WTC11 (cell line): ENCODE results near the gene GAGE12G. TPM values are rescaled to one million over a fixed set of nuclear protein-coding genes. Genes with fewer than 3 reads are reported as not detected.
"Not testable (repeated sequence)": the region's sequence is repeated elsewhere in the genome, so short reads cannot be mapped to it uniquely, and the experiment has no call there.

ENCODE experiments used
- ATAC-seq: fragments of 200-7000 bp; cut with Tn5 transposase; 2 replicates; pipeline ENCODE4 v1.10.0; 2021; ENCODE audit warnings: mild to moderate bottlenecking, moderate library complexity
- Bru-seq: library from RNA; stranded (reverse); fragments of 400-500 nt; gene quantifications from one replicate; lab custom pipeline; 2021; lab: Mats Ljungman, UMichigan
- CTCF ChIA-PET: fragments of 300-600 bp; sonication (Branson Sonifier 250); formaldehyde crosslinking; loops from one replicate; lab custom pipeline; 2021; ENCODE audit warnings: antibody characterized with exemption; lab: Charles Lee
- POLR2A ChIA-PET: fragments of 350-600 bp; sonication (Branson Sonifier 250); formaldehyde crosslinking; loops from one replicate; lab custom pipeline; 2021; ENCODE audit warnings: antibody characterized with exemption; lab: Charles Lee
- DNase-seq: peaks from one replicate; pipeline ENCODE4 v3.0.0; 2021; ENCODE audit warnings: low spot score
- H3K27ac Mint-ChIP-seq: 2 replicates; pipeline ENCODE4 v1.8.0; 2021; ENCODE audit warnings: mixed read lengths
- H3K27me3 Mint-ChIP-seq: 2 replicates; pipeline ENCODE4 v1.8.0; 2021; ENCODE audit warnings: low read depth, mild to moderate bottlenecking, moderate library complexity, mixed read lengths
- H3K36me3 Mint-ChIP-seq: 2 replicates; pipeline ENCODE4 v1.8.0; 2021; ENCODE audit warnings: mixed read lengths
- H3K4me1 Mint-ChIP-seq: 2 replicates; pipeline ENCODE4 v1.8.0; 2022; ENCODE audit warnings: mixed read lengths
- H3K4me3 Mint-ChIP-seq: 2 replicates; pipeline ENCODE4 v1.8.0; 2021; ENCODE audit warnings: mild to moderate bottlenecking, moderate library complexity, mixed read lengths
- H3K9me3 Mint-ChIP-seq: 2 replicates; pipeline ENCODE4 v1.8.0; 2021; ENCODE audit warnings: mixed read lengths
- long read RNA-seq, 3 experiments: library from RNA in 1 of 3; library from capped mRNA in 1 of 3; library from polyadenylated mRNA in 1 of 3; unstranded in 2 of 3; stranded (forward) in 1 of 3; transcript quantifications; one replicate each; pipeline ENCODE4 v2.0.0, GENCODE V29; 2021
- total RNA-seq: library from RNA; stranded (reverse); gene quantifications from 3 replicates; pipeline ENCODE4 v1.2.3, GENCODE V29; 2021

Gene GAGE12G
- total RNA-seq, result not detected in 3 replicates
- not detected for Bru-seq, nascent RNA
- long read RNA-seq, experiment 1, result 0 reads
- long read RNA-seq, experiment 2, result 0 reads
- long read RNA-seq, experiment 3, result 0 reads

- H3K27me3 Mint-ChIP-seq, H3K36me3 Mint-ChIP-seq, H3K4me1 Mint-ChIP-seq, POLR2A ChIA-PET, H3K9me3 Mint-ChIP-seq, H3K4me3 Mint-ChIP-seq, ATAC-seq, CTCF ChIA-PET, DNase-seq, H3K27ac Mint-ChIP-seq: not testable (repeated sequence)
Observed at GRCh38 chrX:49570100-49570499, at the start of gene GAGE12G. Gene GAGE12G (plus strand): TSS chrX:49570400. CDS start chrX:49571555, 1,155 bp downstream.

GRCh38 chrX:49531877-49532276, 38.3 kb upstream of the GAGE12G start, which contains the start of gene GAGE12C:
Gene GAGE12C (plus strand): TSS chrX:49532177. CDS start chrX:49533332, 1,155 bp downstream.
- H3K4me1 Mint-ChIP-seq, POLR2A ChIA-PET, DNase-seq, H3K27me3 Mint-ChIP-seq, H3K36me3 Mint-ChIP-seq, H3K4me3 Mint-ChIP-seq, H3K27ac Mint-ChIP-seq, H3K9me3 Mint-ChIP-seq, CTCF ChIA-PET, ATAC-seq: not testable (repeated sequence)

DNA sequence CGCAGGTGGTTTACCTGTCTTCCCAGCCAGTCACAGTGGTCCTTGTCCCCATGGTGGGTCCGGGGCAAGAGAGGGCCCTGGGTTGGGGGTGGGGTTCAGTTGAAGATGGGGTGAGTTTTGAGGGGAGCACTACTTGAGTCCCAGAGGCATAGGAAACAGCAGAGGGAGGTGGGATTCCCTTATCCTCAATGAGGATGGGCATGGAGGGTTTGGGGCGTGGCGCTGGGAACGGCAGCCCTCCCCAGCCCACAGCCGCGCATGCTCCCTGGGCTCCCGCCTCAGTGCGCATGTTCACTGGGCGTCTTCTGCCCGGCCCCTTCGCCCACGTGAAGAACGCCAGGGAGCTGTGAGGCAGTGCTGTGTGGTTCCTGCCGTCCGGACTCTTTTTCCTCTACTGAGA, 28.8 kb upstream of the GAGE12G start, which contains the start of gene GAGE12D:
GAGE12D (plus strand) TSS at position 301 of the 400 bp plus-strand sequence. CDS start 1,155 bp downstream, outside the sequence.
- ATAC-seq, H3K27me3 Mint-ChIP-seq, H3K4me3 Mint-ChIP-seq, POLR2A ChIA-PET, H3K27ac Mint-ChIP-seq, H3K4me1 Mint-ChIP-seq, DNase-seq, CTCF ChIA-PET, H3K9me3 Mint-ChIP-seq, H3K36me3 Mint-ChIP-seq: not testable (repeated sequence)

DNA sequence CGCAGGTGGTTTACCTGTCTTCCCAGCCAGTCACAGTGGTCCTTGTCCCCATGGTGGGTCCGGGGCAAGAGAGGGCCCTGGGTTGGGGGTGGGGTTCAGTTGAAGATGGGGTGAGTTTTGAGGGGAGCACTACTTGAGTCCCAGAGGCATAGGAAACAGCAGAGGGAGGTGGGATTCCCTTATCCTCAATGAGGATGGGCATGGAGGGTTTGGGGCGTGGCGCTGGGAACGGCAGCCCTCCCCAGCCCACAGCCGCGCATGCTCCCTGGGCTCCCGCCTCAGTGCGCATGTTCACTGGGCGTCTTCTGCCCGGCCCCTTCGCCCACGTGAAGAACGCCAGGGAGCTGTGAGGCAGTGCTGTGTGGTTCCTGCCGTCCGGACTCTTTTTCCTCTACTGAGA, 19.2 kb upstream of the GAGE12G start, which contains the start of gene GAGE12E:
GAGE12E (plus strand) TSS at position 301 of the 400 bp plus-strand sequence. CDS start 1,155 bp downstream, outside the sequence.
- CTCF ChIA-PET, DNase-seq, POLR2A ChIA-PET, ATAC-seq, H3K9me3 Mint-ChIP-seq, H3K27ac Mint-ChIP-seq, H3K4me3 Mint-ChIP-seq, H3K4me1 Mint-ChIP-seq, H3K36me3 Mint-ChIP-seq, H3K27me3 Mint-ChIP-seq: not testable (repeated sequence)

DNA sequence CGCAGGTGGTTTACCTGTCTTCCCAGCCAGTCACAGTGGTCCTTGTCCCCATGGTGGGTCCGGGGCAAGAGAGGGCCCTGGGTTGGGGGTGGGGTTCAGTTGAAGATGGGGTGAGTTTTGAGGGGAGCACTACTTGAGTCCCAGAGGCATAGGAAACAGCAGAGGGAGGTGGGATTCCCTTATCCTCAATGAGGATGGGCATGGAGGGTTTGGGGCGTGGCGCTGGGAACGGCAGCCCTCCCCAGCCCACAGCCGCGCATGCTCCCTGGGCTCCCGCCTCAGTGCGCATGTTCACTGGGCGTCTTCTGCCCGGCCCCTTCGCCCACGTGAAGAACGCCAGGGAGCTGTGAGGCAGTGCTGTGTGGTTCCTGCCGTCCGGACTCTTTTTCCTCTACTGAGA, 9.7 kb upstream of the GAGE12G start, which contains the start of gene GAGE12F:
GAGE12F (plus strand) TSS at position 301 of the 400 bp plus-strand sequence. CDS start 1,155 bp downstream, outside the sequence.
- H3K4me1 Mint-ChIP-seq, POLR2A ChIA-PET, ATAC-seq, DNase-seq, CTCF ChIA-PET, H3K27ac Mint-ChIP-seq, H3K9me3 Mint-ChIP-seq, H3K36me3 Mint-ChIP-seq, H3K27me3 Mint-ChIP-seq, H3K4me3 Mint-ChIP-seq: not testable (repeated sequence)

DNA sequence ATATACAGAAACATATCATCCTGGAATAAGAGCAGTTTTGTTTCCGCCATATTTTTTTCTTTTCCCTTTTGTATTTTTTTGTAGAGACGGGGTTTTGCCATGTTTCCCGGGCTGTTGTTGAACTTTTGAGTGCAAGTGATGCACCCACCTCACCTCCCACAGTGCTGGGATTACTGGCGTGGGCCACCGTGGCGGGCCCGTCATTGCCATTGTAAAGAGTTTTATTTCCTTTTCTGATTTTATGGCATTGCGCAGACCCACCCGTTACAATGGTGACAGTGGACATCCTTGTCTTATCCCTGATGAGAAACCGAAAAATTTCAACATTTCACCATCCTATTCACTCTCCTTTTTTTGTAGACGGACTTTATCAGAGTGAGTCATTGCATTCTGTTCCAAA, 1.5 kb upstream of the GAGE12G start:
- H3K27ac Mint-ChIP-seq, H3K36me3 Mint-ChIP-seq, ATAC-seq, H3K4me3 Mint-ChIP-seq, H3K27me3 Mint-ChIP-seq, CTCF ChIA-PET, H3K4me1 Mint-ChIP-seq, POLR2A ChIA-PET, H3K9me3 Mint-ChIP-seq, DNase-seq: not testable (repeated sequence)

DNA sequence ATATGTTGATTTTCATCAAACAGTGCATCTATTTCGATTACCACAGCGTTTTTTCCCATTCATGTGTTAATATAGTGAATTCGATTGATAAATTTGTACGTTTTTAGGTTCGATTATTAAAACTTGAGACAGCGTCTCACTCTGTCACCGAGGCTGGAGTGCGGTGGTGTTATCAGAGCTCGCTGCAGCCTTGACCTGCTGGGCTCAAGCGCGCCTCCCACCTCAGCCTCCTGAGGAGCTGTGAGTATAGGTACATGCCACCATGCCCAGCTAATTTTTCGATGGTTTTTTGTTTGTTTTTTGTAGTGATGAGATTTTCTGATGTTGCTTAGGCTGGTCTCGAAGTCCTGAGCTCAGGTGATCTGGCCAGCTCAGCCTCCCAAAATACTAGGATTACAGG, 1.0 kb upstream of the GAGE12G start:
- POLR2A ChIA-PET, H3K9me3 Mint-ChIP-seq, CTCF ChIA-PET, H3K27ac Mint-ChIP-seq, DNase-seq, H3K27me3 Mint-ChIP-seq, ATAC-seq, H3K36me3 Mint-ChIP-seq, H3K4me3 Mint-ChIP-seq, H3K4me1 Mint-ChIP-seq: not testable (repeated sequence)

GRCh38 chrX:49579649-49580048, 9.4 kb downstream of the GAGE12G start, which contains the start of gene GAGE12H:
Gene GAGE12H (plus strand): TSS chrX:49579949. CDS start chrX:49581104, 1,155 bp downstream.
- H3K27me3 Mint-ChIP-seq, H3K4me3 Mint-ChIP-seq, H3K4me1 Mint-ChIP-seq, H3K27ac Mint-ChIP-seq, H3K9me3 Mint-ChIP-seq, ATAC-seq, H3K36me3 Mint-ChIP-seq, DNase-seq, POLR2A ChIA-PET, CTCF ChIA-PET: not testable (repeated sequence)

DNA sequence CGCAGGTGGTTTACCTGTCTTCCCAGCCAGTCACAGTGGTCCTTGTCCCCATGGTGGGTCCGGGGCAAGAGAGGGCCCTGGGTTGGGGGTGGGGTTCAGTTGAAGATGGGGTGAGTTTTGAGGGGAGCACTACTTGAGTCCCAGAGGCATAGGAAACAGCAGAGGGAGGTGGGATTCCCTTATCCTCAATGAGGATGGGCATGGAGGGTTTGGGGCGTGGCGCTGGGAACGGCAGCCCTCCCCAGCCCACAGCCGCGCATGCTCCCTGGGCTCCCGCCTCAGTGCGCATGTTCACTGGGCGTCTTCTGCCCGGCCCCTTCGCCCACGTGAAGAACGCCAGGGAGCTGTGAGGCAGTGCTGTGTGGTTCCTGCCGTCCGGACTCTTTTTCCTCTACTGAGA, 19.0 kb downstream of the GAGE12G start, which contains the start of gene GAGE2A:
GAGE2A (plus strand) TSS at position 301 of the 400 bp plus-strand sequence. CDS start 1,155 bp downstream, outside the sequence.
- CTCF ChIA-PET, H3K9me3 Mint-ChIP-seq, POLR2A ChIA-PET, H3K36me3 Mint-ChIP-seq, ATAC-seq, H3K27me3 Mint-ChIP-seq, H3K4me1 Mint-ChIP-seq, H3K27ac Mint-ChIP-seq, H3K4me3 Mint-ChIP-seq, DNase-seq: not testable (repeated sequence)

GRCh38 chrX:49589769-49590478, 19.7 kb downstream of the GAGE12G start:
- H3K27me3 Mint-ChIP-seq, H3K9me3 Mint-ChIP-seq, H3K36me3 Mint-ChIP-seq, H3K27ac Mint-ChIP-seq, POLR2A ChIA-PET, CTCF ChIA-PET, H3K4me3 Mint-ChIP-seq, H3K4me1 Mint-ChIP-seq, ATAC-seq: not testable (repeated sequence)
- peak; percentile 10 for DNase-seq

GRCh38 chrX:49590488-49590887, 20.3 kb downstream of the GAGE12G start:
- H3K9me3 Mint-ChIP-seq, H3K4me1 Mint-ChIP-seq, CTCF ChIA-PET, DNase-seq, H3K27ac Mint-ChIP-seq, H3K4me3 Mint-ChIP-seq, H3K36me3 Mint-ChIP-seq, H3K27me3 Mint-ChIP-seq, POLR2A ChIA-PET, ATAC-seq: not testable (repeated sequence)

- POLR2A ChIA-PET, H3K27me3 Mint-ChIP-seq: not testable (repeated sequence)
Observed at GRCh38 chrX:49598720-49599119, 28.5 kb downstream of the GAGE12G start, which contains the start of gene GAGE1. Gene GAGE1 (plus strand): TSS chrX:49599020. CDS start chrX:49600175, 1,155 bp downstream.

More at GRCh38 chrX:49598720-49599119, 28.5 kb downstream of the GAGE12G start, which contains the start of gene GAGE1:
- H3K4me3 Mint-ChIP-seq, H3K9me3 Mint-ChIP-seq, DNase-seq, ATAC-seq, H3K27ac Mint-ChIP-seq, H3K36me3 Mint-ChIP-seq, H3K4me1 Mint-ChIP-seq, CTCF ChIA-PET: not testable (repeated sequence)
